Epithelial cell of prostate (primary cell): Measurements from ENCODE around the gene THSD4.
"Not testable (repeated sequence)": the region's sequence is repeated elsewhere in the genome, so short reads cannot be mapped to it uniquely, and the experiment has no call there.

Source experiments
- DNase-seq: peaks from one replicate; pipeline ENCODE4 v3.0.0-alpha.2; 2011; ENCODE audit warnings: low read depth, low spot score
- H3K27ac ChIP-seq: fragments of 450-650 bp; 2 replicates; pipeline ENCODE4 v1.5.1; 2017; ENCODE audit warnings: mild to moderate bottlenecking

THSD4 gene

DNA sequence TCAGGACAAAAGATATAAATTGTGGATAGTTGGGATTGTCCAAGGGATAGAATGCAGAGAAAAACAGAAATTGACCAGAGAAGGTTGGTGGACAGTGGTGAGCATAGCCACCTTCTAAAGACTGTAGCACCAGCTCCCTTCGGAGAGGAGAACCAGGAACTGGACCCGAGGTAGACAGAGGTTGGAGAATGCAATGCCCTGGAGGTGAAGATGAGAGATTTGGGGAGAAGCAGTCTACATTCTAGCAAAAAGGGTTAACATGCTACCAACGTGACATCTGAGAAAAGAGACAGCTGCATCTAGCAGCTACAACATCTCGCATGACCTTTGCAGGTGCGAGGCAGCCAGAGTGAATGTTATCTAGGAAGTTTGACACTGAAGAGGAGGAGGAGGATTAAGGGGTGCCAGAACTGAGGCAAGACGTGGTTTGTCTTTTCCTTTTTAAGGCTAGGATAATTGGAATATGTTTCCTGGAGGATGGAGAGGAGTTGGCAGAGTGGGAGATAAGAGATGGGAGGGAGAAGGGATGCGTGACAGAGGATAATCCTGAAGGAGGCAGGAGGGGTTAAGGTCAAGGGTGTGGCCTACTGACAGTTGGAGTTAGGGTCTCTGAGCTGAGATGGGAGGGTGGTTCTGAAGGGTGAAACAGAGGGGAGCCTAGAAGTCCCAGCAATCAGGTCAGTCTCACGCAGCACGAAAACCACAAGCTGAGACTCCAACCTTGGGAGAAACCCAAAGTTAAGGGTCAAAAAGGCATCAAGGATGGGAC lies 591.4 kb downstream of the THSD4 start:
- DNase-seq, result no peak
- H3K27ac ChIP-seq, result no peak overlapping the region

DNA sequence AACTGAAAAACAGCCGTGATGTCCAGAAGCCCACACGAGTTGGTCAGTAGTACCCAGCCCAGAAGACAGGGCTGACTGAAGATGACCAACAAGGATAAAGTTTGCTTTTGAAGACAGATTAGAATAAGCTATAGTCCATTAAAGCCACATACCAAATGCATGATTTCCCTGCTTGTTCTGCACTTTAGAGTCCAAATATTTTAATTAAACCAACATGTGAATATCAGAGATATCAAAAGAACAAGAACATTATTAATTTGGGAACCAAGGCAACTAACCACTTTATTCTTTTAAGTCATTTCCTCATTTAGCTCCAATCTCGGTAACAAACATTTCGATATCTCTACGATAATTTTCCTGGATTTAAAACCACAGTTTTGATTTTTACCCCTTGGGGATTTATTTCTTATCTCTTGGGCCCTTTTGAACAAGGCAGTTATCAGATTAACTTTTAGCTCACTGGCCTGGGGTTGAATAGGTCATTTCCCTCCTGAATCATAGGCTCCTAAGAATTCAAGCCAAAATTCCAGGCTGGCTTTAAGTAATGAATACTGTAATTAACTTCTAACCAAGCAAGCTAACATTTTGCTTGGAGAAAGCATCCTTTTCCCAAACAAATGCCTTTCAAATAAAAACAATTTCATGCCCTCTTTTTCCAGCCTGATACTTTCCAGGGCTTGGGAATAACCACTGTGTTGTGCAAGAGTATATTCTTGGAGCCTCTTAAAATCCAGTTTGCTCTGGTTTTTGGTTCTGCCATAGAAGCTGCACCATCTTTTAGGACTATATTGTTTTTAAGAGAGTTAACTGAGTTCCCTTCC lies 592.2 kb downstream of the THSD4 start:
- H3K27ac ChIP-seq, result no peak overlapping the region
- DNase-seq, result no peak

DNA sequence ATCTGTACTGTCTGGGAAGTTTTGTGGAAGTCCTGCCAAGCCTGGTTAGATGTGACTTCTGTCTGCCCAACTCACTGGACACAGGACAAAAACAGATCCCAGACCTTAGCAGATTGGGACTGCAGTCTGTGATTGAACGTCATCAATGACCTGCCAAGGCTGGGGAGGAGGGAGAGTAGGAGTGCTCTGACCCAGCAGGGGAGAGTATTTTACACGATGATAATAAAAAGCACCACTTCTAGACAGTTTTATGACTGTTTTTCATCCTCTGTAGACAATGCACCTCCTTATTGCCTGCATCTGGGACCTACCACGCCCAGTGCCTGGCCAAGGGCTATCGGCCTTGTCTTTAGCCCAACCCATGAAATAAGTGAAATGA lies 592.8 kb downstream of the THSD4 start:
- DNase-seq, result no peak
- H3K27ac ChIP-seq, result no peak overlapping the region

DNA sequence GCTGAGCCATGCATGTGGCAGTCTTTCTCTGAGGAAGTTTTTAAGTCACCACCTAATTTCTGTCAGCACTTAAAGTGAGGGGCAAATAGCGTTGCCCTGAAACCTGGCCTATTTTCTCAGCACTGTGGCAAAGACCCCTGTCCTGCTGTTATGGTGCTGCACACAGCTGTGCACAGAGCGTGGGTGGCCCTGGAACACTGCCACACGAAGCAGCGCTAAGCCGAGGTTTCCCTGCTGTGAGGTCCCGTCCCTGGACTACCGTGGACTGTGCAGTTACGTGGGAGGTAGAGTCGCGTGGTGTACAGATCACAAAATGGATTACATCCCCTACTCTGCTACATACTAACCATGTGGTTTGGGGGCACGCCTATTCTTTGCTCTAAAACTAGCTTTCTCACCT lies 593.5 kb downstream of the THSD4 start:
- no peak overlapping the region for H3K27ac ChIP-seq
- DNase-seq, result no peak

DNA sequence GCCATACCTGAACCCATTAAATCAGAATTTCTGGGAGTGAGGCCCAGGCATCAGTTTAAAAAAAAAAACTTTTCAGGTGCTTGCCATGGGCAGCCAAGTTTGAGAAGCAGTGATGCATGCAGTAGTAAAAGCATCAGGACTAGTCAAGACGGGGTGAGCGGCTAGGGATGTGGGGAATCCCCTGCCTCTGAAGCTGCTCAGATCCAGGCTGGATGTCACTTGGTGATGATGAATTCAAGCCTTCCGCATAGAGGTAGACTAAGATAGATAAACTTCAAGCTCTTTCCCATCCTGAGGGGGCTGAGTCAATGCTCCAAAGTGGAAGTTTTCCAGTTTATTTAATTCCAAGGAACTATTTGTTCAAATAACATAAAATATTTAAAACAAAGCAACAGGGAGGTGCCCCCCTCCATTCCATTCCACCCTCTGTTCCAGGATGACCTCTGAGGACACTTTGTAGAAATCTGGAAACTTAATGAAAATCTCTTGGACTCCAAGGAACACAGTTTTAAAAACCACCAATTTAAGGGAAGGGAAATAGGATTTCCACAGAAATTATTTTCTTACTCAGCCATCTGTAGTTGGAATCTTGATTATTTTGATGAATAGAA lies 594.6 kb downstream of the THSD4 start:
- no peak for DNase-seq
- H3K27ac ChIP-seq, result no peak overlapping the region

DNA sequence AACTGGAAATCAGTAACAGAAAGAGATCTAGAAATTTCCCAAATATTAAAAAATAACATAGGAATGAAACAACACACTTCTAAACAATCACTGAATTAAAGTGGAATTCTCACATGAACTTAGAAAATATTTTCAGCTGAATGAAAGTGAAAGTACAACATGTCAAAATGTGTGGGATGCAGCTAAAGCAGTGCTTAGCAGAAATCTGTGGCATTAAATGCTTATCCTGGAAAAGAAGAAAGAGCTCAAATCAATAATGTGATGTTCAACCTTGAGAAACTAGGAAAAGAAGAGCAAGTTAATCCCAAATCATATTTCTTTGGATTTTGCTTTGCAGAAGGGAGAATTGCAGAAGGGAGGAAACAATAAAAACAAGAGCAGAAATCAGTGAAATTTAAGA lies 596.9 kb downstream of the THSD4 start:
- DNase-seq, result no peak
- no peak overlapping the region for H3K27ac ChIP-seq

DNA sequence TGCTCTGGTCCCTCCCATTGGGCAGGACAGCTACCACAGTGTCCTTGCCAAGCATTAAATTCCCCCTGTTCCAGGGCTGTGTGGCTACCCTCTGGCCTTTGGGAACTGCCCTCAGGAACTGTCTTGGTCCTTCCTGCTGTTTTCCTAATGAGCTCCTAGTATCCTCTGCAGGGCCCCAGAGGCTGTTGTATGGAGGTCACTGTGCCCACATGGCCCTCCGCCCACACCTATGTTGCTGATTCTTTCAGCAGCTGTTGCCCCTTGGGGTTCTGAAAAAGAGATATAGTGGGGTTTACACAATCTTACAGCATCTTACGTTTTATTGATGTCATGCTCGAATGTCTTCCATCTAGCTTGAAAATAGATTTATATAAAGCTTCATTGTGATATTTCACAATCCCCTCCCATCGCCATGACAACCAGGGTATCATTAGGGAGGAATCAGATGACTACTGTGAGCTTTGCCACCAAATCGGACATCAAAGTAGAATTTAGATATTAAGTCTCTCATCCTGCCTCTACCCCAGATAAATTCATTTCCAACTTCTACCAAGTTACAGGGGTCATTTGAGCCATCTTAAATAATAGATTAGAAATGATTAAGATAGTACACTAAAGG lies 598.0 kb downstream of the THSD4 start:
- no peak overlapping the region for H3K27ac ChIP-seq
- no peak for DNase-seq

DNA sequence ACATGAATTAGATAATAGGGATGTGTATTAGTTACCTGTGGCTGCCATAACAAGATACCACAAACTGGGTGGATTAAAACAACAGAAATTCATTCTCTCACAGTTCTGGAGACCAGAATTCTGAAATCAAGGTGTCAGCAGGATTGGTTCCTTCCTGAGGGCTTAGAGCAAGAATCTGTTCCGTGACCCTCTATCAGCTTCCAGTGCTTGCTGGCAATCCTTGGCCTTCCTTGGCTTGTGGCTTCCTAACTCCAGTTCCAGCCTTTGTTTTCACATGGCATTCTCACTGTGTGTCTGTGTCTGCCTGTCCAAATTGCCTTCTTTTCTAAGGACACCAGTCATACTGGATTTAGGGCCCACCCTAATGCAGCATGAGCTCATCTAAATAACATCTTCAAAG lies 600.6 kb downstream of the THSD4 start:
- DNase-seq, result no peak

DNA sequence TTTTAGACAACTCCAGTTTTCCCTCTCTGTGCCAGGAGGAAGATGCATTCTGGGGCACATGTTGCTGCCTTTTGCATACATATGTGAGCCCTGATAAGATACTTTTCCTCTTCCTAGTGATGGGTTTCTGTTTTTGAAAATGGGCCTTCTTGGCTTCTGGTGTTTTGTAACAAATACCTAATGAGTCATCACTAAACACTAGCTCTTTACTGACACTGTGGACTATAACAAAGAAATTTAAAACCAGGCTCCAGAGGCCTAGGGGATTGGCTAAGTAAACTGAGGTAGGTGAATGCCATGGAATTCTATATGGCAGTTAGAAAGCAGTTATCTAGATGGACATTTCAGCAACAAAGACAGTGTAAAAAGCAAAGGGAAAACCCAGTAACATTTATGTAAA lies 601.7 kb downstream of the THSD4 start:
- no peak overlapping the region for H3K27ac ChIP-seq
- no peak for DNase-seq

More for the DNA sequence above, 600.6 kb downstream of the THSD4 start:
- no peak overlapping the region for H3K27ac ChIP-seq

DNA sequence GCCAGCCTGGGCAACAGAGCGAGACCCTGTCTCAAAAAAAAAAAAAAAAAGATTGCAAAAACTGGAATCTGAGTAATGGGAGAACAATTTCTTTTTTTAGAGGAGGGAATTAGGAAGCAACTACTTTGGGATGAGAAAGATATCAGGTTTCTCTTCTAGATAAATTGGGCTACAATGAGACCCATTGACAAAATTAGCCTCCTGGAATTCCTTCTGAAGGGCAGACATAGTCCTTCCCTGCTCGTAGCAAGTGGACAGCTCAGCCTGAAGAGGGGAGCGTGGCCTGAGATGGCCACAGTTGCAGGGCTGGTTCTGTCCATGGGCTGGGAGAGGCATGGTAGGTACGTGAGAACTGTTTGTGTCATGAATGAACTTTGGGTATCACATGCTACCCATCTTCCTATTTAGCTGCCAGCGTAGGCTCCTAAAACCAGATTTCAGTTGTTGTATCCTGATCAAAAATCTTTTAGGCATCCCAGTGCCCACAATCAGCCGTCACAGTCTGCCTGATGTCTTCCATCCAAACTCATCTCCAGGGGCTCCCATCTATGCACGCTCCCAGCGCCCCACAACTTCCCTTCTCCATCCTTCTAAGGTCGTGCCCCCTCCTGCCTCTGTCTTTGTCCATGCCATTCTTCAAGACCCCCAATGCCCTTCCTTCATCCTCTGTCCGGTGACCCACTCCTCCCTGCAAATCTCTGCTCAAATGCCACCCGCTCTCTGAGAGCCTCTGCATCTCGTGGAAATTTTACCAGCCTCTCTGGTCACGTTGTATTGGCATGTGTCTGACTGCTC lies 603.0 kb downstream of the THSD4 start:
- H3K27ac ChIP-seq, result no peak overlapping the region
- no peak for DNase-seq

DNA sequence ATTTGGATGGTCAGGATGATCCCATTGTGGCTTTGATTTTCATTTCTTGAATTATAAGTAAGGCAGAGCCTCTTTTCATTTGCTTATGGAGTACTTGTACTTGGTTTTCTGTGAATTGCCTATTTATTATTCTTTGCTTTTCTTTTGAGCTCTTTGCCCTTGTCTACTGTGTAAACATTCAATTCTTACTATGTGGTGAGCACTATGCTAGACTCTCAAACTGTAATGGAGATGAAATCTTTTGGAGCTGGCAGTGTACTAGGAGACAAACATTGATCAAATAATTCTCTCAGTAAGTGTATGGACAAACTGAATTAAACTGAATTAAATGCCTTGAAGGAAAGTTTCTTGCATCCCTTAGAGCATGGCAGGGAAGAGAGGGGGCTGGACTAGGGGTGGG lies 608.1 kb downstream of the THSD4 start:
- H3K27ac ChIP-seq, result no peak overlapping the region
- DNase-seq, result no peak

DNA sequence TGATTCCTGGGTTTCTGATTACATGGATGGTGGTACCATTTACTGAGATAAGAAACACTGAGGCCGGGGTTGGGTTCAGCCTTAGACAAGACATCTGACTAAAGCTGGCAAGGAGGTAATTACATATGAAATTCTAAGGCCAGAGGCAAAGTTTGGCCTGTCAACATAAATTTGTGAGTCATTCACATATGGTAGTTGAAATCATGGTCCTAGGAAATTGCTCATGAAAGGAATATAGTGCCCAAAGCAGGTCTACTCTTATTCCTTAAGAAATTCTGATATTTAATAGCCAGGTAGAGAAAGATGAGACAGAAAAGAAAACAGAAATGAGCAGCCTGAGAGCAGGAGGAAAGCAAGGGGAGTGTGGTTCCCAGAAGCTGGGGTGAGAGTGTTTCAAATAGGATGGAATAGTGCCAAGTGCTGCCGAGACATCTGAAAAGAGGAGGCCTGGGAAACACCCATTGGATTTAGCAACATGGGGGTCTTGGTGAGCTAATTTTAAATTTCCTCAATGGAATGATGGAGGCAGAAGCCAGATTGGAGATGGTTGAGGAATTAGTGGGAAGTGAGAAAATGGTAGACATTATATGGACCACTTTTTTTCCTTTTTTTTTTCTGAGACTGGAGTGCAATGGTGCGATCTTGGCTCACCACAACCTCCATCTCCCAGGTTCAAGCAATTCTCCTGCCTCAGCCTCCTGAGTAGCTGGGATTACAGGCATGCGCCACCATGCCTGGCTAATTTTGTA lies 610.1 kb downstream of the THSD4 start:
- DNase-seq, result not testable (repeated sequence)

DNA sequence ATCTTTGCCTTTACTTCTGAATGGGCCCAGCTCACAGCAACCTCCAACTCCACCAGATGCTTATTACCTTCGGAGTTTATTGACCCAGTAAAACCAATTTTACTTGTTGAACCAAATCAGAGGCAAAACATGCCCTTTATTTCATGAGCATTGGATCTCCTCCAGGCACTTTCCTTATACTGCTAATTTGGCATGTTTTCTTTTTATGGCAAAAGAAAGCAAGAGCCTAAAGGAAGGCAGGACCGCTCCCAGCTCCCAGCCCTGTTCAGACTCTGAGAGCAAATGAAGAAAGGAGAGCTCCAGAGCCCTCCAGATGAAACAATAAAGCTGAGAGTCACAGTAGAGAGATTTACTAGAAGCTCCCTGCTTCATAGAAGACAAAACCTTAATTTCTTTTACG lies 613.6 kb downstream of the THSD4 start:
- H3K27ac ChIP-seq, result no peak overlapping the region
- DNase-seq, result no peak

More for the DNA sequence above, 610.1 kb downstream of the THSD4 start:
- H3K27ac ChIP-seq, result peak overlapping the region; percentile 43

DNA sequence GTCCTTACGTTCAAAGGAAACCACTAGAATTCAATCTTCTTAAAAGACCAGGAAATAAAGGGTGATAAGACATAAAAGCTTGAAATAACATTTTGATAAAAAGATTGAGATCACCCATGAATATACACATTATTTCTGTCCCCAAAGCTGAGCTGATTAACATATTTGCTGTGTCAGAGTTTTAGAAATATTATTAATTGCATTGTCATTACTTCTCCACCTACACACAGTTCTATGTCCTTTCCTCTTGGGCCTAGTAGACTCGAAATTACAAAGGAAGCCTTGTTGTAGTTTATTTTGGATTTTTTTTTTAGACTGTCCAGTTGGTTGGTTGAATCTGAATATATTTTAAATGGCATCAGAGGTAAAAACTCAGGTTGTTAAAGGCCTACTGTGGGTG lies 614.0 kb downstream of the THSD4 start:
- DNase-seq, result no peak
- H3K27ac ChIP-seq, result no peak overlapping the region

DNA sequence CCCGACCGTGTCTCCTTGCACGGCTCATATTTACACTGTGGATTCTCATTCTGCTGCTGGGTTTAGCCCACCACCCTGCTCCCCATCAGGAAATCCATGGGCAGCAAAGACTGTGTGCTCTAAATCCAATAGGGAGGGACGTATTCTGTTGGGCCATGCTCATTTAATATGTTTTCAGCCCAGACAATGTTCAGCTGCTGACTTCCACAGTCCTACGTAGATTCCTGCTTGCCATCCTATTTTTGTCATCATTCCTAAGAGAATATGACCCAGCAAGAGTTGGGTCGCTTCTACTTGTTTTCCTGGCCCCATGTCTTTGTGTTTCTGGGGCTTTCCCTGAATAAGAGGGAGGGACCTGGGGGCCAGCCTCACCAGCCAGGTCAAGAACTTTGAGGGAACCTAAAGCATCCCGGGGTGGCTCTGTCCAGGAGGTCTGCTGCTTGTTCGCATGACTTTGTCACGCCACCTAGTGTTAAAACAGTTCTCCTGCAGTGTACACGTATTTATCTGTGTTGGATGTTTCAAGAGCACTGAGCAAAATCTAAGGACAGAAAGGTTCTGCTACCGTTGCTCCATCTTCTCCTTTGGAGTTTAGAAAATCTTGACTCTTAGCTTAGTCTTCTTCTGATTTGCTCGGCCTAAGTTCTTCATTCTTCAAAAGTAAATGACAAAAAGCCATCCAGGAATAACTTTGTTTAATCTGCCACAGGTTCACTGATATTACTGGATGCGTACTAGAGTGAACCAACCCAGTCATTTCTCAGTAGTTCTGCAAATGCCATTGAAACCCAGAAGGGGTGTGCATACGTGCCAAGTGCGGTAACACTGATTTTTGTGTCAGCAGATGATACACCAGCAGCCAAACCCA lies 615.2 kb downstream of the THSD4 start:
- no peak for DNase-seq
- H3K27ac ChIP-seq, result no peak overlapping the region

DNA sequence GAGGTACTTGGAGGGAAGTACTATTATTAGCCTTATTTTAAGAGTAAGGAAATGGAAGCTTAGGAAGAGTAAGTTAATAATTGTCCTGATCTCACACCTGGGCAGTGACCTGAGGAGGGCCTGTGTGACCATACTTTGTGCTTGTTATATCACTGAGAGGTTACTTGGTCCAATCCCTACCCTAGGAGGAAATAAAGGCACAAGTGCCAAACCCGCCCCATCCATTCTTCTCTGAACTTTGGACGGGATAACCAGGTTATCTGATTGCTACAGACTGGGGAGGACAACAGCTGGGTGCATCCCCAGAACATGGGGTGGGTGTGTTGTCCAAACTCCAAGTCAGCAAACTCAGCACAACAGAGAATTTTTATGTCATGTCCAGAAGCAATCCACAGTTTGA lies 617.4 kb downstream of the THSD4 start:
- H3K27ac ChIP-seq, result no peak overlapping the region
- DNase-seq, result no peak

DNA sequence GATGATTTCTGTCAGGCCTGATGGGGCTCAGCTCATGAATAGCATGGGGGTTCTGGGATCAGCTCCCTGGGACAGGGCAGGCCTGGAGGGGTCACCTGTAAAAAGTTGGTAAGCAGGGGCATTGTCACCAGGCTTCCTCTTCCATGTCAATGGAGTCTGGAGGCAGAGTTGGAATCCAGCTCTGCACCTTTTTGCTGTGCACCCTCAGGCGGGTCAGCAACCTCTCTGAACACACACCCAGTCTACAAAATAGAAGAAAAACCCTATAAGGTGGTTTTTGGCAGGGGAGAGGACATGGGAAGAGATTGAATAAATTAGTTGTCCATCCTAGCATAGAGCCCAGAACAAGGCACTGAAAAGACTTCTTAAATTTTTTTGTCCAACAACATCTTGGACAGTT lies 617.9 kb downstream of the THSD4 start:
- no peak overlapping the region for H3K27ac ChIP-seq
- DNase-seq, result no peak

DNA sequence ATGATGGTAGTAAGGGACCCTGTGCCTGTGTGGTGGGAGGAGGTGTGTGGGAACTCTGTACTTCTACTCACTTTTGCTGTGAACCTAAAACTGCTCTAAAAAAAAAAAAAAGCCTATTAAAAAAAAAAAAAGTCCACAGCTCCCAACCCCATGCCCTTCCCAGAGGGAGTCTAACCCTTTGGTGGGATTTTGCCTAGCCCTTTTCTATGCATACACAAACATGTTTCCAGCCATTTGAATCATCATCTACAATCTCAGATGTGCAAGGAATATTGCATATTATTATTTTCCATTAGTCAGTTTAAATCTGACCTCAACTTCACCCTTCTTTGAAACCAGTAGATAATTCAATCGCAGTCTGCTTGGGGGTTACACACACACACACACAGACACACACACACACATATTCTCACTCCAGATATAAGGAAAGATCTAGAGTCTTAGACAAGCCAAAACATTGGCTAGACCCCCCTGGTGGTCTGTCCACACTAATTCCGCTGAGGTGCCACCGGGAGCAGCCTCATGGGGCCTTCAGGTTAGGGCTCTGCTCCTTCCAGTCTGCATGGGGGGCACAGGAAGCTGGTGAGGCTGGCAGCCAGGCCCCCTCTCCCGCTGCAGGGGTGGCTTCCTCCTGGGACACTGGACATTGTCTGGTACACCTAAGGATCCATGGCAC lies 619.6 kb downstream of the THSD4 start:
- H3K27ac ChIP-seq, result no peak overlapping the region
- DNase-seq, result no peak
